Right lobe of liver (tissue), 4 donors: ENCODE measurements around the gene CACYBP.

Experiments used
- POLR2A ChIP-seq: fragments of 450-650 bp; IDR thresholded peaks from one replicate; pipeline ENCODE4 v1.6.1; 2017; ENCODE audit warnings: antibody characterized with exemption, mild to moderate bottlenecking
- TF ChIP-seq, protein P1 (sequence below), 4 donors: fragments of 200-600 bp in 3 of 4; fragments of 450-650 bp in 1 of 4; IDR thresholded peaks; one replicate each; pipeline versions ENCODE4 v1.5.1 to v1.8.0; 2016 to 2022; ENCODE audit warnings: antibody characterized with exemption in 4 of 4, mild to moderate bottlenecking in 2 of 4
- donor health status: DM: no; HTN: no; CAD: no.
- donor health status: DM: no; HTN: no; CAD: no.
- donor health status: DM: no; HTN: yes; CAD: no.

GRCh38 chr1:174954671-174955669, 44.8 kb upstream of the CACYBP start:
- TF ChIP-seq POLR2A: no peak
- TF ChIP-seq, protein P1, sequence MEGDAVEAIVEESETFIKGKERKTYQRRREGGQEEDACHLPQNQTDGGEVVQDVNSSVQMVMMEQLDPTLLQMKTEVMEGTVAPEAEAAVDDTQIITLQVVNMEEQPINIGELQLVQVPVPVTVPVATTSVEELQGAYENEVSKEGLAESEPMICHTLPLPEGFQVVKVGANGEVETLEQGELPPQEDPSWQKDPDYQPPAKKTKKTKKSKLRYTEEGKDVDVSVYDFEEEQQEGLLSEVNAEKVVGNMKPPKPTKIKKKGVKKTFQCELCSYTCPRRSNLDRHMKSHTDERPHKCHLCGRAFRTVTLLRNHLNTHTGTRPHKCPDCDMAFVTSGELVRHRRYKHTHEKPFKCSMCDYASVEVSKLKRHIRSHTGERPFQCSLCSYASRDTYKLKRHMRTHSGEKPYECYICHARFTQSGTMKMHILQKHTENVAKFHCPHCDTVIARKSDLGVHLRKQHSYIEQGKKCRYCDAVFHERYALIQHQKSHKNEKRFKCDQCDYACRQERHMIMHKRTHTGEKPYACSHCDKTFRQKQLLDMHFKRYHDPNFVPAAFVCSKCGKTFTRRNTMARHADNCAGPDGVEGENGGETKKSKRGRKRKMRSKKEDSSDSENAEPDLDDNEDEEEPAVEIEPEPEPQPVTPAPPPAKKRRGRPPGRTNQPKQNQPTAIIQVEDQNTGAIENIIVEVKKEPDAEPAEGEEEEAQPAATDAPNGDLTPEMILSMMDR (IDR thresholded peaks at IDR 0.05): no peak
